HG03469 (cell line): ENCODE results near the gene ZBTB12.
A peak's percentile ranks its signal among the peaks of the same experiment; 100 is the strongest.
"Not testable (repeated sequence)": the region's sequence is repeated elsewhere in the genome, so short reads cannot be mapped to it uniquely, and the experiment has no call there.

Experiments
- ATAC-seq: cut with Tn5 transposase; IDR thresholded peaks from one replicate; pipeline ENCODE4 v1.9.1; 2021; ENCODE audit warnings: mild to moderate bottlenecking, moderate library complexity, moderate number of reproducible peaks; ENCODE audit not compliant: unreplicated experiment

The ZBTB12 gene

DNA sequence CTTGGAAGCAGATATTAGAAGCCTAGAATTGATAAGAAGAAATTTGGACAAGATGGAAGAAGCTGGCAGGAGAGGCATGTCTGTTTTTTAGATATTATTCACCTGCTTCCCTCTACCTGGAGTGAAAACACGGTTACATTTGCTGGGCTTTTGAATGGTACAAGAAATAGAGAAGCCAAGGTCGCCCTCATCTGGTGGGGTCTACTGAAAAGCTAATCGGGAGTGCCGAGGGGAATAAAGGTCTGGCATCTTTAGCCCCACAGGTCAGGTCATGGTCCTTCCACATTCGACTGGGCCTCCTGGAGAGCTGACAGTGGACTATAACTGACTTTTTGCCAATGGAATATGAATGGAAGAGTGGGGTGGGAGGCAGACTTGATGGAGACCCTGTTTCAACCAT lies 21.1 kb upstream of the ZBTB12 start:
- no peak for ATAC-seq

DNA sequence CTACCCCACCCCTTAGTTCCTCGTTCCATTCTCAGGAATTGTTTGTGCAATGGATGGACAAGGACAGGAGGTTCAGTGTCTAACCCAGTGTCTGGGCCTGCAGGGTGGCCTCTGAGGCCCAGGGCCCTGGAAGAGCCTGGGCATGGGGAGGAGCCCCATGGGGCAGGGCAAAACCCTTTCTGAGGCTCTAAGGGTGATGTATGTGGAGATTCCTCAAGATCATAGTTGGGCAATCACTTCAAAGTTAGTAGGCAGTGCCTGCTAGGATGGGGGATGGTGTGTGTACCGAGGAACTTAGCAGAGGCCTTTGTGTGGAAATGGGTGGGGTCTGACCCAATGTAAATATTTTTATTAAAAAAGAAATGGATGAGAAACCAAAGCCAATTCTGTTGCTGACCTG lies 18.9 kb upstream of the ZBTB12 start:
- ATAC-seq = no peak

DNA sequence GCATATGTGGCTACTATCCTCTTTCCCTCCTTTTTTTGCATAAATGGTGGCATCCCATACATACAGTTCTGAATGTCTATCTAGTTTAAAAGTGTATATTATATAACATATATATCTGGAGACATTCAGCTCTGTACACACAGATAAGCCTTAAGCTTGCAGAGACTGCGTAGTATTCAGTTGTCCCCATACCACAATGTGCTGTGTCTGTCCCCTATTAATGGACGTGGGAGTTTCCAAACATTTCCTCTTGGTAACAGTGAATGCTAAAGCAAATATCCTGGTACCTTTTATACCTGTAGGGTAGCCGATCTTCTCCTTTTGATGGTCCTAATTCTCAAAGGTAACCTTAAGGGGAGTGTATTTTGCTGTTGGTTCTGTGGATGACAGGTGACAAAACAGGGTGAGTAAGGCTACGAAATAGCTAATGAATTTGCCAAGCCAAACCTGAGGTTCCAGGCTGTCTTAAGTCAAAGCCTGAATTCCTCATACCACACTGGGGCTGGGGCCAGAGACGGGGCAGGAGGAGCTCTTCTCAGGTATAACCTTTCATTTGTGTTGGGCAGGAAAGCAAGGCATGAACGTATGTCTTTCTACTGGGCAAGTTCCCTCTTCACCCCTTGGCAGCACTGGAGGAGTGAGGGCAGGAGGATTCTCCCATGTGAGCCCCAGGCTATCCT lies 17.9 kb upstream of the ZBTB12 start:
- ATAC-seq = no peak

DNA sequence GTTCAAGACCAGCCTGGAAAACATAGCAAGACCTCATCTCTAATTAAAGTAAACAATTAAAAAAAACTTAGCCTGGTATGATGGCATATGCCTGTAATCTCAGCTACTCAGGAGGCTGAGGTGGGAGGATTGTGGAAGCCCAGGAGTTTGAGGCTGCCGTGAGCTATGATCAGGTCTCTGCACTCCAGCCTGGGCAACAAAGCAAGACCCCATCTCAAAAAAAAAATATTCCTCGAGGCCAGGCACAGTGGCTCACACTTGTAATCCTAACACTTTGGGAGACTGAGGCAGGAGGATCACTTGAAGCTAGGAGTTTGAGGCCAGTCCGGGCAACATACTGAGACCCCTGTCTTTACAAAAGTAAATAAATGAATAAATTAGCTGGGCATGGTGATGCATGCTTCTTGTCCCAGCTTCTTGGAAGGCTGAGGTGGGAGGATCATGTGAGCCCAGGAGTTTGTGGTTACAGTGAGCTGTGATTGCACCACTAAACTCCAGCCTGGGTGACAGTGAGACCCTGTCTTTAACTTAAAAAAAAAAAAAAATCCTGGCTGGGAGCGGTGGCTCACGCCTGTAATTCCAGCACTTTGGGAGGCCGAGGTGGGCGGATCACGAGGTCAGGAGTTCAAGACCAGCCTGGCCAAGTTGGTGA lies 16.3 kb upstream of the ZBTB12 start:
- no peak for ATAC-seq

DNA sequence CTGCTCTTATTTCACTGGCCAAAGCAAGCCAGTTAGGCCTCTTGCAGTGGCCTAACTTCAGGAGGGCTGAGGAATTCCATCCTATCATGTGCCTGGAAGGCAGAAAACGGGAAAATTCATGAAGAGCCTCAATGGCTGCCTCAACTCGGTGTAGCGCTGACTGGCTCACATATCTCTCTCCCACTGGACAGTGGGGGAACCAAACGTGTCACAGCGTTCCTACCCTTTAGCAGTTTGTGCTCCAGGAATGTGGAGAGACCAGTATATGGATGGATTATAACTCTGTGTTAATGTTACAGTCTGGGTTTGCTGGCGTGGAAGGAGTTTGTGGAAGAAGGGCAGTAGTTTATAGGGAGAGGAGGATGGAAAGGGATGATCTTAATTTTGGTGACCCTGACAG lies 13.9 kb upstream of the ZBTB12 start:
- no peak for ATAC-seq

DNA sequence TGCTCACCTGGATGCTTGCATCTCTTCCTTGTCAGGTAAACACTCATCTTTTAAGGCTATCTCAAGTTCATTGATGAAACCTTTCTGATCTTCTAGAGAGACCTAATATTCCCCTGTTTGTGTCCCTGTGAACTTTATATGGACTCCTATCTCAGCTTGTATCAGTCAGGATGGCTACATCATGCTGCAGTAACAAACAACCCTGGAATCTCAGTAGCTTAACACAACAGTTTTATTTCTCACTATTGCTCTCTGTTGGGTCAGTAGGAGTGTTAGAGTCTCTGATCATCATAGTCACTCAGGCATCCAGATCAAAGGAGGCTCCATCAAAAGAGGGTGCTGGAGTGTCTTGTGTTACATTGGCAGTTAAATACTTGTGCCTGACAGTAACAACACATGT lies 13.5 kb upstream of the ZBTB12 start:
- ATAC-seq = no peak

DNA sequence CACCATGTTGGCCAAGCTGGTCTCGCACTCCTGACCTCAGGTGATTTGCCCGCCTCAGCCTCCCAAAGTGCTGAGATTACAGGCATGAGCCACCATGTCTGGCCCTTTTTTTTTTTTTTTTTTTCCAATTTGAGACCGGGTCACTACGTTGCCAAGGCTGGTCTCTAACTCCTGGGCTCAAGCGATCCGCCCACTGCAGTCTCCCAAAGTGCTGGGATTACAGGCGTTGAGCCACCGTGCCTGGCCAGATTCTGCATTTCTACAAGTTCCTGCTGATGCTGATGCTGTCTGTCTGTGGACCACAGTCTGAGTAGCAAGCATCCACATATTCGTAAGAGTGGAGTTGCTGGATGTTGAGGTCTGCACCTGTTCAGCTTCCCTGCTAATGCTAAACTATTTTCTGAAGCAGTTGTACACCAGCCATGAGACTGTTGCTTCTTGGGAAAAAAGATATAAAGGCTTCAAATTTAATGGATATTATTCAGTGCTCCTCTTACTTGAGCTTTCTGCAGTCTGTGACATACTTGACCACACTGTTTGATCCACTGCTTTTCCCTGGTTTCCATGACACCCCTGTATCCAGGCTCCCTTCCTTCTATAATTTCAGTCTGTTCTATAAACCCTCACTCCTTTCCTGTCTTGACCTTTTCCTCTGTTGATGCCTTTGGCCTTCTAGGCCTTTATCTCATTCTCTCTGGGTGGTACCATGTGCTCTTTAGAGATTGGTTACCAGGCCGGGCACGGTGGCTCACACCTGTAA lies 10.1 kb upstream of the ZBTB12 start:
- no peak for ATAC-seq

DNA sequence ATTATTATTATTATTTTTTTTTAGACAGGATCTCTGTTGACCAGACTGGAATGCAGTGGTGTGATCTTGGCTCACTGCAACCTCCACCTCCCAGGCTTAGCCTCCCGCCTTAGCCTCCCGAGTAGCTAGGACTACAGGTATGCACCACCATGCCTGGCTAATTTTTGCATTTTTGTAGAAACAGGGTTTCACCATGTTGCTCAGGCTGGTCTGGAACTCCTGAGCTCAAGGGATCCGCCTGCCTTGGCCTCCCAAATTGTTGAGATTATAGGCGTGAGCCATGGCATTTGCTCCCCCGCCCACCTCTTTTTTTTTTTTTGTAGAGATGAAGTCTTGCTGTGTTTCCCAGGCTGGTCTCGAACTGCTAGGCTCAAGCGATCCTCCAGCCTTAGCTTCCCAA lies 7.4 kb upstream of the ZBTB12 start:
- not testable (repeated sequence) for ATAC-seq

DNA sequence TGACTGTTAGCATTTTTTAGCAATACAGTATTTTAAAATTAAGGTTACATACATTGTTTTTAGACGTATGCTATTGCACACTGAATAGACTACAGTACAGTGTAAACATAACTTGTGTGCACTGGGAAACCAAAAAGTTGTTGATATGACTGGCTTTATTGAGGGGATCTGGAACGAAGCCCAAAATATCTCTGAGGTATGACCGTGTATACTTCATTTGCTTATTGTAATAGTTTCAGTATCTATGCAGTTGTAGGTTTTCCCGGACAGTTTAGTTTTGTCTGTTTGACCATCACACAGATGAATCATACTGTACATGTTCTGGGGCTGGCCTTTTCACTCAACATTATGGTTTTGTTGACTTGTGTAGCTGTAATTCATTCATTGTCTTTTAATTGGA lies 6.9 kb upstream of the ZBTB12 start:
- peak; percentile 70 for ATAC-seq

DNA sequence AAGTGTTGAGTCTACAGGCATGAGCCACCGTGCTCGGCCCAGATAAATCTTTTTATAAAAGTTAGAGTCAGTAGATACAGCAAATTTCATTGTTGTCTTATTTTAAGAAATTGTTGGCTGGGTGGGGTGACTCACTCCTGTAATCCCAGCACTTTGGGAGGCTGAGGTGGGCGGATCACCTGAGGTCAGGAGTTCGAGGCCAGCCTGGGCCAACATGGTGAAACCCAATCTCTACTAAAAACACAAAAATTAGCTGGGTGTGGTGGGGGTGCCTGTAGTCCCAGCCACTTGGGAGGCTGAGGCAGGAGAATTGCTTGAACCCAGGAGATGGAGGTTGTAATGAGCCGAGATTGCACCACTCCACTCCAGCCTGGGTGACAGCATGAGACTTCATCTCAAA lies 6.4 kb upstream of the ZBTB12 start:
- not testable (repeated sequence) for ATAC-seq

DNA sequence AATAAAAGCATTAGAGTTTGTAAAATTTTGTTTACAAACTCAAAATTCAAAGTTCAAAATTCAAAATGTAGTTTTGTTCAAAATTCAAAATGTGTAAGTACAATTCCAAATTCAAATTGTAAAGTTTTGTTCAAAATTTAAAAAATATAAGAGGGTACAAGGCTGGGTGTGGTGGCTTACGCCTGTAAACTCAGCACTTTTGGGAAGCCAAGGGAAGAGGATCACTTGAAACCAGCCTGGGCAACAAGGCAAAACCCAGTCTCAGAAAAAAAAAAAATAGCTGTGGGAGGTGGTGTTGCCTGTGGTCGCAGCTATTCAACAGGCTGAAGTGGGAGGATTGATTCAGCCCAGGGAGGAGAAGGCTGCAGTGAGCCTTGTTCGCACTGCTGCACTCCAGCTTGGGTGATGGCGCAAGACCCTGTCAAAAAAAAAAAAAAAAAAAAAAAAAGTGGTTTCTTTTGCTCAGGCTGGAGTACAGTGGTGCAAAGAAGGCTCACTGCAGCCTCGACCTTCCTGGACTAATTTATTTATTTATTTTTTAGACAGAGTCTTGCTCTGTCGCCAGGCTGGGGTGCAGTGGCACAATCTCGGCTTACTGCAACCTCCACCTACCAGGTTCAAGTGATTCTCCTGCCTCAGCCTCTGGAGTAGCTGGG lies 5.4 kb upstream of the ZBTB12 start:
- no peak for ATAC-seq

DNA sequence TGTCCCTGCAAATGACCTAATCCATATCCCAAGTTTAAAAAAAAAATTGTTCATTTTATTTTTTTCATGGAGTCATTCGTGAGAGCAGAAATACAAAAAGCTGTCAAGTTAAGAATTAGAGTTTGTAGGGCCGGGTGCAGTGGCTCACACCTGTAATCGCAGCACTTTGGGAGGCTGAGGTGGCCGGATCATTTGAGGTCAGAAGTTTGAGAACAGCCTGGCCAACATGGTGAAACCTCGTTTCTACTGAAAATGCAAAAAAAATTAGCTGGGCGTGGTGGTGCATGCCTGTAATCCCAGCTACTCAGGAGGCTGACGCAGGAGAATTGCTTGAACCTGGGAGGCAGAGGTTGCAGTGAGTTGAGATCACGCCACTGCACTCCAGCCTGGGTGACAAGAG lies 4.8 kb upstream of the ZBTB12 start:
- ATAC-seq = not testable (repeated sequence)

DNA sequence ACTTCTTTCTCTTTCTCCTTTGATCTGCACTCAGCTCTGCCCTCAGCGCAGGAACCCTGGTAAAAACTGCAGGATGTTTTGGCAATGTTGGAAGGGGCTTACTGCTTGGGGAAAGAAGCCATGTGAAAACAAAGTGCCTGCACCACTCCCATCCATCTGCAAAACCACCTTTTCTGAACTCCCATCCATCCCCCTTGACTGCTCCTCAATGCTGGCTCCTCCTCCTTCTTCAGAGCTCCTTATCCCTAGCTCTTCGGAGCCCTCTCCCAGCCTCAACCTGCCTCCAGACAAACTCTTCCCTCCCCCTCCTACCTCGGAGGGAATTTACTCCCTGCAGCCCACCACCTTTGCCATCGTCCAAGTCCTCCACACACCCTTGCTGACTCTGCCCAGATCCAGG lies 4.2 kb upstream of the ZBTB12 start:
- no peak for ATAC-seq

DNA sequence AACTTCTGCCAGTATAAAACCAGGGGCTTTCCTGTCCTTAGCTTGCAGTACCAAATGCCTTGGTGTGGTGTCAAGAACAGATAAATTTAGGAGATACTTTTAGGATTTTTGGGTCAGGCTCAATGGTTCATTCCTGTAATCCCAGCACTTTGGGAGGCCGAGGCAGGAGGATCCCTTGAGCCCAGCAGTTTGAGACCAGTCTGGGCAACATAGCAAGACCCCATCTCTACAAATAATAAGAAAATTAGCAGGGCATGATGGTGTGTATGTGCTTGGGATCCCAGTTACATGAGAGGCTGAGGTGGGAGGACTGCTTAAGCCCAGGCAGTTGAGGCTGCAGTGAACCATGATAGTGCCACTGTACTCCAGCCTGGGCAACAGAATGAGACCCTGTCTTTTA lies 3.2 kb upstream of the ZBTB12 start:
- ATAC-seq = no peak

DNA sequence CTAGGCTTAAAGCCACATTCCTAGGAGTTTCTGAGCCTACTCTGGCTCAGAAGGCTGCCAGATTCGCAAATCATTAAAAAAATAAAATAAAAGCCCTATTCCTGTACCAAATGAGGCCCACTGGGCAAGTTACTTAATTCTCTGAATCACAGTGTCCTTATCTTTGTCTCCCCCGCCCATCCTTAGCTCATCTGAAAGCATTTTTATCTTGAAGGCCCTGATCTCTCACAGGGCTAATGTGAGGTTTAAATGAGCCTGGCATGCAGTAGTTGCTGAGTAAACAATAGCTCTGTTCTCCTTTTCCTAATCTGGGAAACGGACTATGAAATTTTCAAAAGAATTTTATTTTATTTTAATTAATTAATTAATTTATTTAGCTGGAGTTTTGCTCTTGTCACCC lies 2.1 kb upstream of the ZBTB12 start:
- ATAC-seq = no peak

DNA sequence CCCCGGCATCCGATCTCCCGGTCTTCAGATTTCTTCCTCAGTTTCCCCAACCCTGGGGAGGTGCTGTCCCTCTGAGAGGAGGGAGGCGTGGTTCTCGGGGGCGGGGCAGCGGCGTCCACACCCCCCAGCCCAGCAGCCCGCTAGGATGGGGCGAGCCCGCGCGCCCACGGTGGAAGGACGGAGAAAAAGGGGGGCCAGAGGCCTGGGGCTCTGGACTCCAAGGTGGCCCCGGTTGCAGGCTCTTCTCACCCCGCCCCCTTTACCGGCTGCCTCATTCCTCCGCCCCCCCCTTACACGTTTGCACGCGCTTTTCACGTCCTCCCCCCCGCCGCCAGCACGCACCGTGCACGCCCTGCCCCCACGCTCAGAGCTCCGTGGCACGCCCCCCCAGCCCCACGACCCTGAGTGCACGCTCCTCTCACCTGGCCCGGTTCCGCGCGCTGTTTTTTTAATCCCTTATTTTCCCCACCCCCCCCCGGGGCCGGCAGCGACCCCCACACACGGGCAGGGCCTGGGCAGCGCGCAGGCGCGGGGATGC lies 402 bp downstream of the ZBTB12 start:
- ATAC-seq = no peak

DNA sequence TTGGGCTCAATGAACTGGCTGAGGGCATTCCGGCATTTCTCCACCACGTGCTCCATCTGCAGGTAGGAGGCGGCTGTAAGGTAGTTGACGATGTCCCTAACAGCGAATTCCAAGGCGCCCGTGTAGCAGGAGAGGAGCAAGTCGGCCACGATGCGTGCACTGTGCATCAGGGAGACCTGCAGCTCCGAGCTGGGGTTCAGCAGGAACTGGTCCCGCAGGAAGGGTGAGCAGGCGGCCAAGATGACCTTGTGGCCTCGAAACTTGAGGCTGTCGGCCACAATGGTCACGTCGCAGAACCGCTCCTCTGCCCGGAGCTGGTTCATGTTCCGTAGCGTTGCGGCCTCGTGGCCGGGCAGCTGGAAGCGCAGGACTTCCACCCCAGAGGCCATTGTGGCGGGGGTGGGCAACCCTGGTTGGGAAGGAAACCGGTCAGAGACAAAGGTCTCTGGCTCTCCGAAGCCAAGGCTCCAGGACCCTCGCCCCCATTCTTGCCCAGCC lies 920 bp downstream of the ZBTB12 start:
- no peak for ATAC-seq

DNA sequence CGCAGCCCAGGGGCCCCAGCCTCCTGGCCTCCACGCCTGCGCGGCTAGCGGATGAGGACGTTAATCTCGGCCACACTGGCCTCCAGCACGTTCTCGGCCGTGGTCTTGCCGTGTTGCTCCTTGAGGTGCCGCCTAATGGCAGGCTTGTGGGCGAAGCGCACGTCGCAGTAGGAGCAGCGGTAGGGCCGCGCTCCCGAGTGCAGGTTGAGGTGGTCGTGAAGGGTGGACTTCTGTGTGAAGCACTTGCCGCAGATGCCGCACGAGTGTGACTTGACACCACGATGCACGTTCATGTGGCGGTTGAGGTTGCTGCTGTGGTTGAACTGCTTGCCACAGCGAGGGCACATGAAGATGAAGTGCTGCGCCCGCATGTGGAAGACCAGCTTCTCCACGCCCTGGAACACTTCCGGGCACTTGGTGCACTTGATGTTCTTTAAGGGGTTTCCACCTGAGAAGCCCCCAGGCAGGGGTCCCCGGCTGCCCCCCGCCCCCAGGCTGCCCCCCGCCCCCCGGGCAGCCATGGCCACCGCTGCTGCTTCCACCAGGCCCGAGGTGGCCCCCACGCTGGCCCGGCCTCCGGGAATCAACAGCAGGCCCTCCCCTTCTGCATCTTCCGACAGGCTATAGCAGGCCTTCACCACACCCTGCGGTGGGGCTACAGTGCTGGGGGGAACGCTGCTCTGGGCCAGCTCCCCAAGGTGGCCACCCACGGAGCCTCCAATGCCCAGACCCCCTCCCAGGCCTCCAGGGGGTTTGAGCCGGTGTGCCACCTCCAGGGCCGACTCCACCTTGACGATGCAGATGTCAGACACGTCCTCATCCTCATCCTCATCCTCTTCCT lies 1.8 kb downstream of the ZBTB12 start:
- ATAC-seq = no peak

DNA sequence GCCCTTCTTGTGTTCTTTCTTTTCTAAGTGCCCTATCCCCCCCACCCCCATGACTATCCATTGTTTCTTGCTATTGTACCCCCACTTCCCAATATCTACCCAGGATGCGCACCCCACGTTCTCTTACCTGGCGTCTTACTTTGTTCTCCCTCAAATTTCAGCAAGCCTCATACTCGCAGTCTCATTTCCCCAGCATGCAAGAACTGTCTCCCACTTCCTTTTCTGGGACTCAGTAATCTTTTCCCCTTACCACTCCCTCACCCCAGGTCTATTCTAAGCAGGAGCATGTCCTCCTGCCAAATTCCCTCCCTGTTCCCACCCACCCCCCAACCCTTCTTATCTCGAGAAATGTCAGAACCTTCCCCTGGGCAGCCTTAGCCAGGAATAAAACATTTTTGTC lies 2.7 kb downstream of the ZBTB12 start:
- ATAC-seq = no peak

DNA sequence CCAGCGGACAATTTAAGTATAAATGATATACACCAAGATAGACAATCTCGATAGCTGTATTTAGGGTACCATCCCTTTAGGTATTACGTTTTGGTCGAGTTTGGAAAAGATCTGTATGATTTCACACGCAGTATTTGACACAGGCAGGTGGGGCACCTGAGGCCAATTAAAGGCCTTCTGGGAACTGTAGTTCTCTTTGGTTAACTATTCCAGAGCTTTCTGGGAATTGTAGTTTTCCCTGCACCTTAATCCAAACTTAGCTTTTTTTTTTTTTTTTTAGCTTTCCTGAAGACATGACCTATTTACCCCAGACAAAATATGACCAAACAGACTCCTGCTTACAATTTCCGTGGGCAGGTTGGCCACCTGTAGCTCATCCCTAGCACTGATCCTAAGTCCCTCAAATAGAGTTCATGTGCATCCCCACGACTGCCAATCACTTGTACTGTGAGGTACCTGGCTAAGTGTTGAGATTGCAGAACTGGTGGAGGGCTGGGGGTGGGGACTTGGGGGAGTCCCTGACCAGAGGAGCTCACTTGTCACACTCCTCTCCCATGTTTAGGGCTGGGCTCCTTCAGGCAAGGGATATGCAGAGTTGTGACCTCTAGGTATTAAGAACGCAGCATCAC lies 3.4 kb downstream of the ZBTB12 start:
- ATAC-seq = no peak
